ENCODE measurements around the gene CARD9. TPM values are rescaled to one million over a fixed set of nuclear protein-coding genes. Genes with fewer than 3 reads are reported as not detected.

The CARD9 gene
- total RNA-seq, 4 donors from 2014 or later = 2.5 to 6.9 (median 4.9) TPM

GRCh38 chr9:136370037-136370436 is 3.4 kb downstream of the CARD9 start:
- DNase-seq (ENCODE audit: low spot score) (no peak), ATAC-seq (ENCODE audit: low FRiP score) (no peak)
- no peak for TF ChIP-seq CTCF (IDR thresholded peaks at IDR 0.05)

- no peak for TF ChIP-seq CTCF (IDR thresholded peaks at IDR 0.05)
- no peak for DNase-seq (ENCODE audit: low spot score)
- no peak for ATAC-seq (ENCODE audit: low FRiP score)
These were observed 5.3 kb downstream of the CARD9 start for GRCh38 chr9:136368190-136368589.

GRCh38 chr9:136367296-136368145 is 5.9 kb downstream of the CARD9 start:
- DNase-seq (ENCODE audit: low spot score) = no peak
- ATAC-seq (ENCODE audit: low FRiP score) = no peak
- no peak for TF ChIP-seq CTCF (IDR thresholded peaks at IDR 0.05)

- DNase-seq (ENCODE audit: low spot score) (no peak), ATAC-seq (ENCODE audit: low FRiP score) (no peak)
- TF ChIP-seq CTCF (IDR thresholded peaks at IDR 0.05) = no peak
These were observed 6.6 kb downstream of the CARD9 start for GRCh38 chr9:136366826-136367225.

- DNase-seq (ENCODE audit: low spot score) = no peak
These were observed 7.7 kb downstream of the CARD9 start for GRCh38 chr9:136365775-136366222.

GRCh38 chr9:136364942-136365774 is 8.3 kb downstream of the CARD9 start:
- DNase-seq (ENCODE audit: low spot score) = no peak
- no peak for ATAC-seq (ENCODE audit: low FRiP score)
- TF ChIP-seq CTCF (IDR thresholded peaks at IDR 0.05) = no peak

More at GRCh38 chr9:136365775-136366222, 7.7 kb downstream of the CARD9 start:
- ATAC-seq (ENCODE audit: low FRiP score) = no peak
- no peak for TF ChIP-seq CTCF (IDR thresholded peaks at IDR 0.05)
